Measurements from ENCODE around the gene CERS4. TPM values are rescaled to one million over a fixed set of nuclear protein-coding genes. Genes with fewer than 3 reads are reported as not detected.
A peak's percentile ranks its signal among the peaks of the same experiment; 100 is the strongest.

Gene CERS4
- total RNA-seq, 4 donors from 2014 or later, result 2.1 to 4.0 (median 2.7) TPM

GRCh38 chr19:8237026-8237425, 27.9 kb downstream of the CERS4 start:
- Histone ChIP-seq H3K27me3 (no peaks in the 10 kb centered on the region), H3K27ac (no peak overlapping the region), H3K4me3 (no peak overlapping the region), H3K9me3 (no peaks in the 10 kb centered on the region), H3K4me1 (peaks cover 4 to 9% of the 10 kb centered on the region in 2 donors), H3K36me3 (no peaks in the 10 kb centered on the region)
- no peak for DNase-seq
- no peak for ATAC-seq
- in situ Hi-C loops (cut with MboI; ENCODE audit: low sequenced_read_pairs in 4 of 4), result no loop called here
- intact Hi-C loops (cut with DNase I; ENCODE audit: low total_unique reads), result no loop called here
- TF ChIP-seq CTCF (IDR thresholded peaks at IDR 0.05 in 4 of 5, conservative IDR thresholded peaks at IDR 0.05 in 1 of 5) (no peak), POLR2A (IDR thresholded peaks at IDR 0.05) (no peak)

- in situ Hi-C loops (cut with MboI; ENCODE audit: low sequenced_read_pairs in 4 of 4), result no loop called here
- H3K4me1 ChIP-seq, result peaks cover 4 to 9% of the 10 kb centered on the region in 2 donors
- H3K36me3 ChIP-seq, result no peaks in the 10 kb centered on the region
- ATAC-seq, result no peak
- H3K9me3 ChIP-seq, result no peaks in the 10 kb centered on the region
- intact Hi-C loops (cut with DNase I; ENCODE audit: low total_unique reads), result no loop called here
- DNase-seq, result no peak
- H3K4me3 ChIP-seq, result no peak overlapping the region
- H3K27me3 ChIP-seq, result no peaks in the 10 kb centered on the region
- TF ChIP-seq CTCF (IDR thresholded peaks at IDR 0.05 in 4 of 5, conservative IDR thresholded peaks at IDR 0.05 in 1 of 5), result no peak
- TF ChIP-seq POLR2A (IDR thresholded peaks at IDR 0.05), result no peak
- no peak overlapping the region for H3K27ac ChIP-seq
These were observed 29.1 kb downstream of the CERS4 start for GRCh38 chr19:8238251-8238650.

- Histone ChIP-seq H3K27me3 (no peaks in the 10 kb centered on the region), H3K4me3 (no peak overlapping the region), H3K9me3 (no peaks in the 10 kb centered on the region), H3K27ac (peak overlapping the region in 1 of 4 donors; percentile 70), H3K36me3 (no peaks in the 10 kb centered on the region), H3K4me1 (peaks cover 4 to 9% of the 10 kb centered on the region in 2 donors)
- TF ChIP-seq CTCF (IDR thresholded peaks at IDR 0.05 in 4 of 5, conservative IDR thresholded peaks at IDR 0.05 in 1 of 5) (no peak), POLR2A (IDR thresholded peaks at IDR 0.05) (no peak)
- in situ Hi-C loops (cut with MboI; ENCODE audit: low sequenced_read_pairs in 4 of 4), result no loop called here
- DNase-seq (no peak), ATAC-seq (no peak)
- intact Hi-C loops (cut with DNase I; ENCODE audit: low total_unique reads), result no loop called here
These were observed 30.5 kb downstream of the CERS4 start for GRCh38 chr19:8239528-8240273.

GRCh38 chr19:8240274-8241229, 31.4 kb downstream of the CERS4 start:
- DNase-seq (peak; percentile 36 to 72), ATAC-seq (peak; percentile 19 to 66)
- Histone ChIP-seq H3K4me1 (peaks cover 4 to 9% of the 10 kb centered on the region in 2 donors), H3K4me3 (peak overlapping the region in 3 of 4 donors; percentile 4 to 35 (median 10)), H3K27ac (peak overlapping the region in 2 of 4 donors; percentile 41 to 70), H3K36me3 (no peaks in the 10 kb centered on the region), H3K27me3 (no peaks in the 10 kb centered on the region), H3K9me3 (no peaks in the 10 kb centered on the region)
- TF ChIP-seq CTCF (IDR thresholded peaks at IDR 0.05 in 4 of 5, conservative IDR thresholded peaks at IDR 0.05 in 1 of 5) (no peak), POLR2A (IDR thresholded peaks at IDR 0.05) (no peak)
- intact Hi-C loops (cut with DNase I; ENCODE audit: low total_unique reads) (no loop called here), in situ Hi-C loops (cut with MboI; ENCODE audit: low sequenced_read_pairs in 4 of 4) (no loop called here)

Data from gastrocnemius medialis (tissue), 4 donors.